HG02763 (cell line): ENCODE results near the gene IRAK1.

Source experiments
- ATAC-seq: cut with Tn5 transposase; IDR thresholded peaks from one replicate; pipeline ENCODE4 v1.9.1; 2021; ENCODE audit warnings: mild to moderate bottlenecking, moderate library complexity; ENCODE audit not compliant: unreplicated experiment

The IRAK1 gene

DNA sequence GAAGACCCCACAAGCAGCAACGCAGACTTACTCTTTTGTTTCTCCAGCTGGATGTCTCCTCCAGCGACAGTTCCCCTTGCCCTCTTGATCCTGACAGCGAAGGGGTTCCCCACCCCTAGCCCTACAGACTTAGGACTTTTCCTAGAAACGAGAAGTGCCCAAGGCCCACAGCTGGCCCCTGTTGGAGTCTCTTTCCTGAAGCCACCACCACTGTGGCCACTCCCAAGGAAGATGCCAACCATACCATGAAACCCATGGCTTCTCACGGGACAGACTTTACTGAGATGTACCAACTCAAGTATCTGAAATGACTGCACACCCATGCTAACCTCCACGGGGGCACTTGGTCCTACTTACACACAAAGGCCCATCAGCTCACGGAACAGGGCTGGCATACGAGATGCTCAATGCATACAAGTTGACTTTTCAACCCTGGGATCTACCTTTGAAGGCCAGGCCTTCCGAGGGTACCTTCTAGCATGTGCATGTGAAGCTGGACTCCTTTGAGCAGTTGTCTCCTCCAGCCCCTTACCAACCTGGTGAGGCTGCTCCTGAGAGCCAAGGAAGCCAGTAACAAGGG, 924 bp upstream of the IRAK1 start:
- ATAC-seq, result no peak

DNA sequence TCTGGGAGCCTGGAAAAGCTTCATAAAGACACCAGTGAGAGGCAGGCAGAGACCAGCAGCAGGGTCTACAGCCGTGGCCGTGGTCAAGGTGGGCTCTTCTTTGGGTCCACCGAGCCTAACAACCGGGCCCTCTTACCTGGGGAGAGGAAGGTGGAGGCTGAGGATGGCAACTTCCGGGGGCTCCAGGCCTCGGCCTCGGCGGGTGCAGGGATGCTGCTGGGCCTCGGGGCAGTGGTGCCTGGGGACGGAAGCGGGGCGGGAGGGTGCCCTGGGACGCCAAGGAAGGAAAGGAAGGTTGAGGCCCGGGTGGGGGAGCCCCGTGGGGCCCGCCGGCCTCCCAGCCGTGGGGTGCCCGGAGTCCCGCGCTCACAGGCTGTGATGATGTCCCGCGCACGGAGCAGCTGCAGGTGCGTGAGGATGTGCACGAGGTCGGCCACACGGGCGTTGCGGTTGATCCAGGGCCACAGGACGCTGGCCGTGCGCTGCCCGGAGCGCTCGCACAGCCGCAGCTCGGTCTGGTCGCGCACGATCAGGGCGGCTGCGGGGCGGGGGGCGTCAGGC, 561 bp downstream of the IRAK1 start:
- ATAC-seq, result peak; percentile 13

DNA sequence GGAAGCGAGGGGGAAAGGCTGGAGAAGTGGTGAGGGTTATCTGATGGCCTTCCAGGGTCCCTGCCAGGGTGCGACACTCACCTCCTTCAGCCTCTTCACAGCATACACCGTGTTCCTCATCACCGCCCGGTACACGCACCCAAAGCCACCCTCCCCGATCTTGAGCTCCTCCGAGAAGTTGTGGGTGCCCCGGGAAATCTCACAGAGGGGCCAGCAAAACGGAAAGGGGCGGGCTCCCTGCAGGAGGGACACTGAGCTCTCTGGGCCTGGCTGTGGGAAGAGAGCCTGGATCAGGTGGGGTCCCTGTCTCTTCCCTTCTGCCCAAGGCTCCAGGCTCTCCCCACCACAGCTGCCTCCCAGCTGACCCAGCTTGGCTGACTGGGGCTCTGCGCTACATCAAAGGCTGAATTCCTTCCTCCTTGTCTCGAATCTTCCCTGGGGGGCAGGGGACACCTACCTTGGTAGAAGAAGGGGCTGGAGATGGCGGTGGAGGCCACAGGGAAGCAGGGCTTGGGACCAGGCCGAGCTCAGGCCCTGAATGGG, 1.1 kb downstream of the IRAK1 start:
- no peak for ATAC-seq

DNA sequence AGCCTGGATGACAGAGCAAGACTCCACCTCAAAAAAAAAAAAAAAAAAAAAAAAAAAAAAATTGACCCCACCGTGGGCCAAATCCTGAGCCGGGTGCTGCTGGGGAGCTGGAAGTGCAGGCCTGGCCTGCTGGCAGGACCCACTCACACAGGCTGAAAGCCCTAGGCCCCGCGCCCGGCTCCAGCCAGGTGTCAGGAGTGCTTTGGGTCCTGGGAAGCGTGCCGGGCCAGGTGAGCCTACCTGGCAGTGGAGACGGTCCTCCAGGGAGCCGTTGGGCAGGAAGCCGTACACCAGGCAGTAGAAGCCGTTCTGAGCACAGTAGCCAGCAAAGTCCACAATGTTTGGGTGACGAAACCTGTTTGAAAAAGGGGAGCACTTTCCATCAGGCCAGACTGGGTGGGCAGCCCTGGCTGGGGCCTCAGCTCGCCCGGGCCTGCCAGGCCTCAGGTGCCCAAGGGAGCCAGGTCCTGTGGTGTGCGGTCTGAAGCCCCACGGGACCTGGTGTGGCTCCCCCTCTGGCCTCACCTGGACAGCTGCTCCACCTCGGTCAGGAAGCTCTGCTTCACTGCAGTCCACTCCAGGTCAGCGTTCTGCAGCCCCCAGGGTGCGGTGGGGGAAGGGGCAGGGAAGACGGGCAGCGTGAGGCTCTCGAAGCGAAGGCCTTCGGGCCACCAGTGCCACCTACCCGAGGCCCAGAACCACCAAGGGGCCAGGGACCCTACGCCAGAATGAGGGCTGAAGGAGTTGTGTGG, 1.8 kb downstream of the IRAK1 start:
- no peak for ATAC-seq

DNA sequence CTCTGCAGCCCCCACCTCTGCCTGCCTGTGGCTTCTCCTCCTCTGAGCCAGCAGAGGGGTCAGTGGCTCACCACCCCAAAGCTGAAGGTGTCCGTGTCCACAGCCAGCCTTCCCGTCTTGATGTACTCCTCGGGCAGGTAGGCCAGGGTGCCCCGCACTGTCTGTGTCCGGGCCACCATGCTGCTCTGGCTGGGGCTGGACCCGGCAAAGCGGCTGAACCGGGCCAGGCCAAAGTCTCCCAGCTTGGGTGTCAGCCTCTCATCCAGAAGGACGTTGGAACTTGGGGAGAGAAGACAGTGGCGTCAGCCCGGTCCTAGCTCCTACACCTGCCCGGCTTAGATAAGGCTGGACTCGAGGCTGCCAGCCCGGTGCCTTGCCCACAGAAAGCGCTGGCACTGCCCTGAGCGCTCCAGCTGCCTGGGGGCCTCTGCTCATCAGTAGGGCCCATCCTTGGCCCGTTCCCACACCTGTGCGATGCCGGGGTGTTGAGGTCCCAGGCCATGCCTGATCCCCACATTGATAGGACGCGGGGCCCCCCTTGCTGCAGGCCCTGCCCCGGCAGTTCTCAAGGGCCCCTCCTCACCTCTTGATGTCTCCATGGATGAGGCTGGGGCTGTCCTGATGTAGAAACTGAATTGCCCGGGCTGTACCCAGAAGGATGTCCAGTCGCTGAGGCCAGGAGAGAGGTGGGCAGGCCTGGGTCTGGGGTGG, 3.2 kb downstream of the IRAK1 start:
- no peak for ATAC-seq

DNA sequence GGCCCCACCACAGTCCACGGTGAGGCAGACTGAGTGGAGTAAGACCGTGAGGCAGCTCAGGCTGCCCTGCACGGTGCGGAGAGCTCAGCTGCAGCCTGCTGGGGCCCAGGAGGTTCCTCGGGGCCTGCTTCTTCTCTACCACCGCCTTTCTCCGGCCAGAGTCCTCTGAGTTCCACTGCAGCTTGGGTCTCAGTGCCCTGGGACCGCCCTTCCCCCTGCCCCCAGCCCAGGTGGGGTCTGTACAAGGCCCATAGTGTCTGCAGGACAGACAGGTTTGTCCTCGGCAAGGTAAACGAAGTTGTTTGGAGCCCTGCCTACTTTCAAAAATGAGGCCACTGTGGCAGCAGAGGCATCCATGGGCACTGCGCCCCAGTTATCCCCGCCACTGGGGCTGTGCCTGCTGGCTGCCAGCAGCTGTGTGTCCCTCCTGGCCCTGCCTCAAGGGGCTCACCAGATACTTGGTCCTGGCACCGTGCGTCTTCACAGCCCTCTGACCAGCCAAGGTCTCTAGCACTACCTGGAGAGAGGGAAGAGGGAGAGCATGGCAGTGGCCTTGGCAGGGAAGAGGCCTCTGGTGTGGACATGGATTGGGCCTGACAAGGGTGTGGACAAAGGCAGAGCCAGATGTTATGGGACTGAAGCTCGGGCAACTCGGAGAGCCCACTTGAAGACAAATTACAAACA, 4.0 kb downstream of the IRAK1 start:
- no peak for ATAC-seq

DNA sequence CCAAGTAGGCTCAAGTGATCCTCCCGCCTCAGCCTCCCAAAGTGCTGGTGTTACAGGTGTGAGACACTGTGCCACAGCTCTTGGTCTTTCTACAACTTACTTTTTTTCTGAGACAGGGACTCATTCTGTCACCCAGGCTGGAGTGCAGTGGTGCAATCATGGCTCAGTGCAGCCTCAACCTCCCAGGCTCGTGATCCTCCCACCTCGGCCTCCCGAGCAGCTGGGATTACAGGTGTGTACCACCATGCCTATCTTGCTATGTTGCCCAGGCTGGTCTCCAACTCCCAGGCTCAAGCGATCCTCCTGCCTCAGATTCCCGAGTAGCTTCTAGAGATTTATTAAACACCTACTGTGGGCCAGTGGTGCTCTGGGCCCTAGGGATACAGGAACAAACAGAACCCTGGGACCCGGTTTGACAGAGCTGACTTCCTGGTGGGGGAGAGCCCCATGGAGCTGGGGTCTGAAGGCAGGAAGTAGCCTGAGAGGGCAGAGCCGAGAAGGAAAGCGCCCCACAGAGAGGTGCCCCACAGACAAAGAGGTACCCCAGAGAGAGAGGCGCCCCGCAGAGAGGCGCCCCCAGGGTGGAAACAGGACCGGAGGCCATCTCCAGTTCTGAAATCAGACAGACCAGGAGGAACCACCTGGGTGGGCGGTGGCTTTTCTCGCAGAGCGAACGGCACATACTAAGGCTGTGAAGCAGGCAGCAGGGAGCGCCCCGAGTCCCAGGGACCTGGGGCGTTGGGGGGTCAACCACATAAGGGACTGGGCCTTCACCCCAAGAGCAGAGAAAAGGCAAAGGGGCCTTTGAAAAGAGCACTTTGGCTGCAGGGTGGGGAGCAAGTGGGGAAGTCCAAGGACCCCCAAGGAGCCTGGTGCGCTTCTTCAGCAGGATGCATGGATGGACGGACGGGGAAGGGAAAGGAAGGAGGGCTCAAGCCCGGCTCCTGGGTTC, 5.0 kb downstream of the IRAK1 start:
- no peak for ATAC-seq

DNA sequence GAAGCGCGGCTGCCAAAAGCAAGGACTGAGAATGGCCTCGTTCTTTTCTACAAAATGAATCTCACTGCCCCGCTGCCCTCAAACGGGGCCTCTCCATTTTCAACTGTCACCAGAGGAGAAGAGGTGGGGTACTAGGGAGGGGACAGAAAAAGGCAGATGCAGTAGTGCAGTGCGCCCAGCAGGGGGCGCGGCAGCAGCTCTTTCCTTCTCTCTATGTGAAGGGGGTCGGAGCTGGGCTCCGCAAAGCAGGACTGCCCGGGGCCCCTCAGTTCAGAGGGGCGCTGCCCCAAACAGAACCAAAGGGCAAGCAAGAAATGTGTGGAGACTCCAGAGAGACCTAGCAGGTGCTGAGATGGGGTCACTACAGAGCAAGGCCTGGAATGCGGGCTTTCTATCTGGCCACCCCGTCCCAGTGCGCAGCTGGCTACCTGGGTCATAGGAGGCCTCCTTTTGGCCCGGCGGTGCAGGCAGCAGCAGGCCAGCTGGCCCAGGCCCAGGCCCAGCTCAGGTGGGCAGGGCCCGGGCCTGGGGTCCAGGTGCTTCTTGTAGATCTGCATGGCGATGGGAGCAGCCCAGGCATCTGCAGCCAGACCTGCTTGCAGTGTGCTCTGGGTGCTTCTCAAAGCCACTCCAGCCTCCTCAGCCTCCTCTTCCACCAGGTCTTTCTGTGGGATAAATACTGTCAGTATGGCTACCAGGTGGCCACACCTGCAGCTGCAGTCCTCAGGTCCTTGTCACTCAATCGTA, 5.9 kb downstream of the IRAK1 start:
- no peak for ATAC-seq

DNA sequence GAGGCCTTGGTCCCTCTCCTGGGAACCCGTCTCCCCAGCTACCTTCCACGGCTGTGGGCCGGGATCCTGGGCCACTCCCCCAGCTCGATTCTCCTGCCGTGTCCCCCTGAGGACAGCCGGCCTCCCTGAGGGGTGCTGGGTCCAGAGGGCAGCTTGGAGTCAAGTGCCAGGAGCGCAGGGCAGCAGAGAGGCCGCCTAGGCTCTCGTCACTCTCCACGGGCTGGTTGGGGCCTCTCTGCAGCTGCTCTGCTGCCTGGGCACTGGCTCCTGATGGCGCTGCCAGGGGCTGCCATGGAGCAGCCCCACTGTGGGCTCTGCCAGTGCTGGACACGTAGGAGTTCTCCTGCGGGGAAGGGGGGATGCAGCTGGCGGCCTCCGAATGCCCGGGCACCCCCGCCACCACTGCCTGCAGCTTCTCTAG, 6.7 kb downstream of the IRAK1 start:
- no peak for ATAC-seq

DNA sequence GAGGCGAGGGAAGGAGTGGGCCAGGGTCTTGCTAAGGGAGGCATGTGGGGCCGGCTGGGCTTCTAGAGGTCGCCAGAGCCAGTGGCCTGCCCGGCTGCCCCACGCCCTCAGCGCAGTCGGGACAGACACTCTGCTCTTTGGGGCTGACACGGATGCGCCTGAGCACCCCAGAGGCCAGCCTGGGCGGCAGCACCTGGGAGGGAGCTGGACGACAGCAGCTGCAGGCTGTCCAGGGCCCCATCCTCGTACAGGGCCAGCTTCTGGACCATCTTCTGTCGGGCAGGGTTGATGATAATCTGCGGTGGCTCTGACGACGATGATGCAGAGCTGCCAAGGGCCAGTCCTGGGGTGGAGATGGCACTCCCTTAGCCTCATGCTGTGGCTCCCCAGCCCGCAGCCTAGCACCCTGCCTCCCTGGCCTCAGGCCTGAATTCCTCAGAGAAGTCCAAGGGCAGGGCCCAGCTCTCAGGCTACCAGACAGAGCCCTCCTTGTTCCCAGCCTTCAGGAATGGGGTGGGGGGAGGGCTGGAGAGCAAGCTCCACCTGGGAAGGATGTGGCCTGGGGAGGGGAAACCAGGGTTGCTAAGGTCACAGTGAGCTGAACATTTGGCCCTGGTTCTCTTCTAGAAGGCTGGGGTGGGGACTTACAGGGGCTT, 7.2 kb downstream of the IRAK1 start:
- ATAC-seq, result no peak

DNA sequence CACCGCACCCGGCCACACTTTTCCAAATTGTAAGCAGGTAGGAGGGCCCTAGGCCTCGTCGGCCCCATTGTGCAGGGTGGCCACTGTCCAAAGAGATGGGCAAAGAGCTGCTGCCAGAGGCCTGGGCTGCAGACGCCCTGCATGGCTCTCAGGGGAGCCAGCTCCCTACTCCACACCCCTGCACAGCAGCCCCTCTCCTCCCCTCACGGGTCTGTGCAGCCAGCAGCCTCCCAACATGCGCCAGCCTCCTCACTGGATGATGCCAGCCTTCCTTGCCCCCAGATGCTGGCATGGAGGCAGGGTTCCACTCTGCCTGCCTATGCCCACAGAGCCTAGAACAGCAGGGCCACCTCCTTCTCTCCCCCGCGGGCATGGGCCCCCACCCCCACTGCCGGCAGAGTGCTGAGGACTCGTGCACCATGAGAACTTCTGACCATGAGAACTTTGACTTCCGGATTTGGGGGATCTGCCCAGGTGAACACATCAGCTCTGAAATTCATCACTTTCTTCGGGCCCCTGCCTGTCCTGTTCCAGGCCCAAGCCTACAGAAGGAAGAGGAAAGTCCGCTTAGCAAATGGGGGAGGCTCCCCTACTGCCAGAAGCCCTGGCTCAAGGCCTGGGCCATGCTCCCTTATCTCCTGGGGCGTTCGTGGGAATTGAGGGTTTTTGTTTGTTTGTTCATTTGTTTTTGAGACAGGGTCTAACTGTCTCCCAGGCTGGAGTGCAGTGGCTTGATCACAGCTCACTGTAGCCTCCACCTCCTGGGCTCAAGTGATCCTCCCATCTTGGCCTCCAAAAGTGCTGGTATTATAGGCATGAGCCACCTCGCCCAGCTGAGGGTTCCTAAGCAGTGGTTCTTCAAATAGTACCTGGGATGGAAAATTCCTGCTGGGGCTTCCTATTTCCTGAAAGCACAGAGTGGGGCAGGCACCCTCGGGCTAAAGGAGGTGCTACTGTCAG, 8.0 kb downstream of the IRAK1 start:
- no peak for ATAC-seq

DNA sequence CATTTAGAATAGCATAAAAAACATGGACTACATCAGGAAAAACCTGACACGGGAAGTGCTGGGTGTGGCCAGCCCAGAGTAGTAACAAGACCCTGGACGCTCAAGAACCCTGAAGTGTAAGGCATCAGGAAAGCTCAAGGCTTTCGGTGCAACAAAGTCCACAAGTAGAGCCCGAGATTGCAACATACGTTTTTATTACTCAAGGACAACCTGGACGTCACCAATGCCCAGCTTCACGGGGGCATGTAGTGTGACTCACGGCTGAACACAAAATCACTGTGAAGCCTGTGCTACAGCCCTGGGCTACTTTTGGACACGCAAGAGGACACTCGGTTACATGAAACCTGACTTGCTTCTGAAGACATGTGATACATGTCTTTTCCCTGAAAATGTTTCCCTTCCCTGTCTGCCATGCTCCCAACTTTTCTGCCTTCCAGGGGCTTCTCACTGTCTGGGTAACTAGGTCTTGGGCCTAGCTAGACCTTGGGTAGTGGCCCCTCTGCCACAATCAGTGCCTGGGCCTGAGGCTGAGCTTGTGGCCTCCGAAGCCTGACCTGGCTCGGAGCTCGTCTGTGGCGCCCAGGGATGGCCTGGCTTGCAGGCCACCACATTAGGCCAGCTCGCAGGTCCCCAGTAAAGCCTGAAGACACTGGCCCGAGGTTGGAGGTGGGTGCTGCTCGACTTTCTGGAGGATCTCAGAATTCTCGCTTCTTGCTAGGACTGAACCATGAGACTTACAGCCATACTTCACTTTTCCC, 9.2 kb downstream of the IRAK1 start:
- ATAC-seq, result no peak

DNA sequence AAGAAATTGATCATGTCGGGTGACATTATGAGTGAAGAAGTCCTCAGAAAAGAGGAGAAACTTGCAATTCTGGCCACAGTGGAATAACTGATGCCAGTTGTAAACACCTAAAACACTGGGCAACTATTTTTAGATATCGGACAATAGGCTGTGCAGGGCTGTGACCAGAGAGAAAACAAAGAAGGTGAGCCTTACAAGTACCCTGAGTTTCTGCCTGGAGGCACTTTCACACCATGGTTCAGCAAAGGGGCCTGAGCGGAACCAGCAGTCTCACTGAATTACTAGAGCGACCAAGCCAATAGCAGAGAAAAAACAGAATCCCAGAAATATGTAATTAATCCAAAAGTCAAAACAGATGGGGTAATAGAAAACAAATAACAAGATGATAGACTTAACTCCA, 11.2 kb downstream of the IRAK1 start:
- ATAC-seq, result no peak

DNA sequence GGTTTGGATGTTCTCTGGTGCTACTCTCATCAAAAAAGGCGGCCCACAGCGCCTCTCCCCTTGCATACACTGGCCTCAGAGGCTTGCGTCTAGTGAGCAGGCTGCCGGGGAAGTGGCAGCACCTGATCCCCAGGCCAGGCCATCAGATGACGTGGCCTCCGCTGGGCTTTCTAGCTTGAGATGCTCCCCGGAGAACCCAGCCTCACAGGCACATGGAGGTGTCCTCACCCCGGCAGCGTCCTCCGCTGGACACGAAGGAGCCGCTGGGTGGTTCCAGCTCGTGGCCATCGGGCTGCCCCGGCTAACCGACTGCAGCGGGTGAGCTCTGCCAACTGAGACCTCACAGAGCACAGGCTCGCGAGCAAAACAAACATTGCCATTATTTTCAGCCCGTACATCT, 12.8 kb downstream of the IRAK1 start:
- ATAC-seq, result no peak

DNA sequence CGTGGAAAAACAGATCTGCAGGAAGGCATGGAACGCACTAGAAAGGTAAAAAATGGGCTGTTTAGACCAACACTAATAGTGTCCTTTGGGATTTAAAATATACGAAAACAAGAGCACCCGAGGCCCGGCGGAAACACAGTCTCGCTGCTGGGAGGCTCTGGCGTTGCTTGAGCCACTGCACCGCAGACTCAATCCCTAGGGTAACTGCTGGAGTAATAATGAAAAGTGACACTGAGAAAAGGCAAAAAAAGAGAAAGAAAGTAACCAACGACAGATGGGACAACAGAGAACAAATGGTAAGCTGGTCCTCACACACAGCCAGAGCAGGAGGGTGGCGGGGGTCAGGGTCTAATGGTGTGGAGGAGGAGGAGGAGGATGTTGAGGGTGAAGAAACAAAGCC, 15.4 kb downstream of the IRAK1 start:
- ATAC-seq, result no peak

DNA sequence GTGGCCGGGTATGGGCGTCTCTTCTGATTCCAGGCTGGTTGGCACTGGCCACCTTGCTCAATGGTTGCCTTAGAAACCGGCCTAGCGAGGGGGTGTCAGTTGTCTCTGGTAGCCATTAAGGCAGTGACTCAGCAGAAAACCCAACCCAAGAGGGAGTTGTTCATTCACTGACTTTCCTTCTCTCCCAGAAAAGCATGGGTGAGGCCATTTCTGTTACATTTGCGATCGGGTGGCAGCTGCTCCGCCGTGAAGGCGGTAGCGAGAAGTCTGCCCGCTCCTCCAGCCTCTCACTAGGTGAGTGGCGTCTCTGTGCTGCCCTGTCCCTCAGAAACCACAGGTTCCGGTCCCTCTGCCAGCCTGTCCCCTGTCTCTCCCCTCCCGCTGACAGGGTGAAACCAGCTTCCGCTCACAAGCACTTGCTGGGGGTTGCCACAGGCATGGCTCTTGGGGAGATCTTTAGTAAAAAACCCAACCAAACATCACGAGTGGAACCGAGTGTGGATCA, 17.4 kb downstream of the IRAK1 start:
- ATAC-seq, result no peak

DNA sequence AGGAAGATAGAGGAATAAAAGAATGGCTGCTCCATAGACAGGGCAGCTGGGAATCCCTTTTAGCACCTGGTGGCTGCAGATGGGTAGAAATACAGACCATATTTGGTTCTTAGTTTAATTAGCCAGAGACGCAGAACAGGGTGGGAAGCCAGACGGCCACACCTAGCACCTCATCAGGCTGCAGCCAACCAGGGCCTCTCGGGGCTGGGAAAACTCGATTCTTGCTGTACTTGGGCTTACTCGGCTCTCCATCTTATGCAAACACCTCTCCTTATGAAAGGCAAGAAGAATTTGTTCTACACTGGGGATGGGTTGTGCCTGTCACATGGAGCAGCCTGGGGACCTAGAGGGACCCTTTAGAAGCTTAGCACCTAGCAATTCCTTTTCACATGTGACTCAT, 19.7 kb downstream of the IRAK1 start:
- no peak for ATAC-seq
